HG03342 (cell line): Measurements from ENCODE around the gene RAP1GAP.
"Not testable (repeated sequence)": the region's sequence is repeated elsewhere in the genome, so short reads cannot be mapped to it uniquely, and the experiment has no call there.

ENCODE experiments used
- ATAC-seq: cut with Tn5 transposase; IDR thresholded peaks from one replicate; pipeline ENCODE4 v1.9.1; 2021; ENCODE audit warnings: mild to moderate bottlenecking, moderate library complexity; ENCODE audit not compliant: unreplicated experiment

The RAP1GAP gene

DNA sequence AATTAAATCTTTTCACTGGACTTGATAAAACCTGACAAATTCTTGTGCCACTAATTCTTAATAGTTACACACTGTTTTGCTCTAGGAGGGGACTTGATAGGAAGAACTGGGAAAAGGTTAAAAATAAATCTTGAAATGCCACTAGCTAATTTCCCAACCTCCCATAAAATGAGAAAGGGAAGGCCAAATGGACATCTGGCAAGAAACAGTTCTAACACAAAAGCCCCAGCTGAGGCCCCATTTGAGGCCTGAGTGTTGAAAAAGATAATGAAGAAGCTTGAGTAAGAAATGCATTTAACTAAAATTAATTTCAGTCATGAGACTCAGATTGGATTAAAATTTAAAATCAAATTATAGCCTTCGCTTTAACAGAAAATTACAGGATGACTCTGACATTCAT is 11.2 kb upstream of the RAP1GAP start:
- no peak for ATAC-seq

DNA sequence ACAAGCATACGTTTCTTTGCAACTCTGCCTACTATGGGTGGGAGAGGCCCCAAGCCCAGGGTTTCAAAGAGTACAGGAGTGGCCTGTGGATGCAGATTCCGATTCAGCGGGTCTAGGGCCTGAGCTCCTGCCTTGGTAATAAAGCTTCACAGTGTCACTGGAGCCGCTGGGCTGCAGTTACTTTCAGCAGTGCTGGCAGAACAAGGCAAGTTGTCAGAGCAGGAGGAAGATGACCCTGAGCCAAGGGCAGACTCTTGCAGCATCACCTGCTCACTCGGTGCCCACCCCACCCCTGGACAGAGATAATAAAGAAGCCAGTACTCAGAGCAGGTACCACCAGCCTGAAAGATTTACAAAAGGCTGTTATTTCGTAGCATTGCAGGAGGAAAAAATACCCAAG is 8.0 kb upstream of the RAP1GAP start:
- no peak for ATAC-seq

DNA sequence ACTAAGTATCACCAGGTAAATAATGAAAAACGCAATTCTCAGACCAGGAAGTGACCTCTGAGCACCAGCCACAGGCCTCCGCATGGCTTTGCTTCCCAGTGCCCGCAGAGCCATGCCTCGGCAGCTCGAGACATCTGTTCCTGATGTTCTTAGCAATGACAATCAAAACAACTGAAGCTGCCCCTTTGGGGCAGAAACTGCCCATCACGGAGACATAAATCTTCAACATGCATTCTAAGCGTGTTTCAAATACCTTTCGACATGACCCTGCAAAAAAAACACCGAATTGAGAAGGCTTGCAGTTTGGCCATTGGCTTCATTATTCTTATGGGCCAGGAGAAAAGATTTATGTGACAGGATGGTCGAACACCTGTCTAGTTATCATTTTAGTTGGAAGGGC is 5.8 kb upstream of the RAP1GAP start:
- no peak for ATAC-seq

DNA sequence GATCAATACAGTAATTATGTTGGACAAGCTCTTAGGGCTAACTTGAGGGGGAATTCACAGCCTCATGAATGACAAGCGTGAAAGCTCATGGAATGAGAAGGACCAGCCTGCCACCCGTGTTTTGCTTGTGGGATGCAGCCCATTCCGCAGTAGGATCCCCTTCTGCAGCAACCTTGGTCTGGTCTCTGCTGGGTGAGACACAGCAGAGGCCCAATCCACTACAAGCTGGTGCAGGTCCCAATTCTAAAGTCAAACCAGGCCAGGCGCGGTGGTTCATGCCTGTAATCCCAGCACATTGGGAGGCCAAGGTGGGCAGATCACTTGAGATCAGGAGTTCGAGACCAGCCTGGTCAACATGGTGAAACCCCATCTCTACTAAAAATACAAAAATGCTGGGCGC is 4.7 kb upstream of the RAP1GAP start:
- ATAC-seq = not testable (repeated sequence)

DNA sequence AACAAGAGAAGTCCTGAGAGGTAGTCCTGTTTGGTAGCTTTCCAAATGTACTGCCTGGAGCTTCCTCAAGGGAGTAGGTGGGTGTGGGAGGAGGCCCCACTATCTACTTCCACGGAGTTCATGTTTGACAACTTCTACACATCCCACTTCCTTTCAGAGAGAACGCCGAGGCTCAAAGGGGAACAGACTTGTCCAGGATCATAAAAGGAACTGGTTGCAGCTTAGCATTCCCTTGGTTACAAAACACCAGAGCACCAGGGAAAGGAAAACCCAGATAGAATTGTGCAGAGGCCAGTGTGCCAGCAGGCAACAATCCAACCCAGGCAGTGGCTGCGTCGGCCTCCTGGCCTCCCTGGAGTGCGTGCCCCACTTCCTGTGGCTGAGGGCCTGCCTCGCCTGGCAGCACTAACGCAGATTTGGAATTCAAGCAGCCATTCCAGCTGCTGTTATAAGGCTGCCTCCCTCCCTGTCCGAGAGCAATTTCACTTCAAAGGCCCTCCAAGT is 4.2 kb upstream of the RAP1GAP start:
- ATAC-seq = no peak

DNA sequence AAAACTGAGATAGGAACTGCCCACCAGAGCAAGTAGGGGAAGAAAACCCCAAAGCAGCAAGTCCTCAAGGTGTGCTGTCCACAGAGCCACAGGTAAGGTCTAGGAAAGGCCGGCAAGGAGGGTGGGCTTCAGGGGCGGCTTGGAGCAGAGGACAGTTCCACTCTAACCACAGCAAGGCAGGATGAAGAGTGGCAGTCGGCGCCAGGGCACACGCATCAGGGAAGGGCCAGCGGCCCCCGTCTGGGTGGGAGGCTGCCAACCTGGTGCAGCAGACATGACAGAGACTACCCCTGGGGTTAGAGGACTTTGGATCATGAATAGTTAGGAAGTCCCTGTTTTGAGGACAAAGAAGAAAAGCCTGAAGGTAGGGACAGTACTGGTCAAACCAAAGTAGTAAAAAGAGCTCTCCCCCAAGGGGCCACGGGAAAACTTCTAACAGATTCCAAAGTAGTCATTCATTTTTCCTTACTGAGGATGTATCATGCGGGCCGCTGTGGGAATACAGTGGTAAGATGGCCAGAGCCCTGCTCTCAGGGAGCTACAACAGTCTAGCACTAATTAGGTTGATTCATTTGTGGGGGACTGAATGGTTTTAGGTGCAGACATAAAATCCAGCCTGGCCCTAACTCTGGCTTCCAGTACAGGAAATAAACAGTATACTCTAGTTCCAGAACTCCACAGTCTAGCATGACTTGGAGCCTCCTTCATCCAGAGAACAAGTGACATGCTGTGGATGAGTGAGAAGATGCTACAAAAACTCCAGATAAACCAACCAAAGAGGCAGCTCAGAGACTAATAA is 3.5 kb upstream of the RAP1GAP start:
- no peak for ATAC-seq

DNA sequence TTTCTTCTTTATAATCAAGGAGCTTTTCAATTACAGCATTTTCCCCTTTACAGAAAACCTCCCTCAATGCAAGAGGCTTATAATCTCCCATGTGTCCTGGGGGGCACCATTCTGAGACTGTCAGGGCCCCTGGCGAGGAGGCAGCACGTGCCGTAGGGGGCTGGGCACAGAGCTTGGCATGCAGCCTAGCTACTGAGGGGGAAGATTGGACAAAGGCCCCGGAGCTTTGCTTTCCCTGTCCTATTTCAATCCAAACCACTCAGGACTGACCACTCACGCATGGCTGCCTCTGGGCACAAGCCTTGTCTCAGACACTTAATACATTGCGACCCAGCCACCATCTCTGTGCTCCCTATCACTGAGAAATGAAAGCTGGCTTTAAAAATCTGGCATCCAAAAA is 2.8 kb upstream of the RAP1GAP start:
- ATAC-seq = no peak

DNA sequence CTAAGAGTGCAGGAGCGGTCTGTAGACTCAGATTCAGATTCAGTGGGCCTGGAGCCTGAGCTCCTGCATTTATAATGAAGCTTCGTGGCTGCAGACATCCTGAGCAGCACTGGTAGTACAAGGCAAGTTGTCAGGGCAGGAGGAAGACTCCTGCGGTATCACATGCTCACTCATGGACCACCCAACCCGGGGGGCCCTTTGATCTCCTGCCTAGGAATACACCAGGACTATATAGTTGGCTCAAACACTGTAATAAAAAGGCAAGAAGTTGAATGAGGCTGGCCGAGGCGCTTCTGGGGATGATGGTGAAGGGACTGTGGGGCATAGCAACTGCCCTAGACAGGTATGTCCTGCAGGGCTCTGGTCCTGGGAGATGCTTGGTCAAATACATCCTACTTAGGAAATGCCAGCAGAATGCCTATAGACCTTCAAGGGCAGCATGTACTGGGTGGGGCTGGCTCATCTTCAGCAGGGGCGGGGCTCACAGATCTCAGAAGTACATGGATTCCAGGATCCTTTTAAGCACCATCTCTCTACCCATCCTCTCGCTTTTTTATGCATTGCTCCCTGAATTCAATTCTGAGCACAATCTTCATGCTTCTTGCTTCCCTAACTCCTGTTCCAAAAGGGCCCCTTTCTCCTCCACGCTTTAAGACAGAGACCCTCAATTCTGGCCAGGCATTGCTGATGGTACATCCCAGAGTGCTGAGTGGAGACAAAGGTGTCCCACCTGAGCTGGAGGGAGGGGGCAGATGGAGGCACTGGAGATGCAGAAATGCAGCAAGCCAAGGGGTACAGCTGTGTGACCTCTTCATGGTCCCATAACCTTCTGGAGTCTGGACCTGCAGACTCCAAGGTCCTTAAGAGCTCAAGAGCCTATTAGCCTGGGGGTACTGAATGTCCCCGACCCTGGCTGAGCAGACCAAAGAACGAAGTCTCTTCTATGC is 2.1 kb upstream of the RAP1GAP start:
- ATAC-seq = no peak

DNA sequence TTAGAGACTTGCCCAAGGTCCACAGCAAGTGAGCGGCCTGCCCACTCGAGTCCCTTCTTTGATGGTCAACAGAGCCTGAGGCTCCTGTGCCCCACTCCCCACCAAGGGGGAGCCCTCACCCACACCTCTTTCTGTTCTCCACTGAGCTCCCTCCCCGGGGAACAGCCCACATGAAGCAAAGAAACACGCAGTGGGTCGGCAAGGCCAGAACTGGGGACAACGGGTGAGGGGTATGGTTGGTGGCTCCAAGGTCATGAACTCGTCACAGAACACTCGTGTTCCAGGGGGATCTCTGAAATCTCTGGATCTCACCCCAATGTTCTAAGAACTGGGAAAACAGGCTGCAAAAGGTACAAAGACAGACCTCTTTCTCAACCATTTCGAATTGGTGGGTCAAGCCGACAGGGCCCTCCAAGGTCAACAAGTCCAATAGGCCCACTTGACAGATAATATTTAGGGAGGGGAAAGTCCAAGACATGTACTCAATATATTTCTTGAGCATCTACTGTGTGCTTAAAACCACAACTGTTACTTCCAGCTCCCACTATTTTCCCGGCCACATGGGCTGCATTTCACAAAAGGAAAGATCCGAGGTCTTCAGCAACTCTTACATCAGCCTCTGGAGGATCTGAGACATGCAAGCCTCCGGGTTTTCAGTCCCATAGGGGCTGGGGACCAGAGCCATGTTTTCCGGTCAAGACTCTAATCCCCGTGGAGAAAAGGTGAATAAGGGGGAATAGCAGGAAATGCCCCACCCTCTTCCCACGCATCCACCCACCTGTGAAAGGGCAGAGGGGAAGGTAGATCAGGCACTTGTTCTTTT is 1.1 kb upstream of the RAP1GAP start:
- ATAC-seq = no peak

DNA sequence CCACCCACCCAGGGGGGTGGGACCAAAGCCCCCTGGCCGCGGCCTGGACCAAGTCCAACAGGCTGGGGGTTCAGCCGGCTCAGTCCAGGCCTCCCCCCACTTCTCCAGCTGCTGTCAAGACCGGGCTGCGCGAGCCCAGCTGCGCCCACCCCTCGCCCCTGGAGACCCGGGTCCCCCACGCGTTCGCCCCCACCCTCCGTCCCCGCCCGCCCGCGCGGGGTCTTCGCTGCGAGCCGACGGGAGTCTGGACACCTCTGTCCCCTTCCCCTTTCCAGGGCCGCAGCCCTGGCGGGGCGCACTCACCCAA is 253 bp downstream of the RAP1GAP start:
- ATAC-seq = no peak

DNA sequence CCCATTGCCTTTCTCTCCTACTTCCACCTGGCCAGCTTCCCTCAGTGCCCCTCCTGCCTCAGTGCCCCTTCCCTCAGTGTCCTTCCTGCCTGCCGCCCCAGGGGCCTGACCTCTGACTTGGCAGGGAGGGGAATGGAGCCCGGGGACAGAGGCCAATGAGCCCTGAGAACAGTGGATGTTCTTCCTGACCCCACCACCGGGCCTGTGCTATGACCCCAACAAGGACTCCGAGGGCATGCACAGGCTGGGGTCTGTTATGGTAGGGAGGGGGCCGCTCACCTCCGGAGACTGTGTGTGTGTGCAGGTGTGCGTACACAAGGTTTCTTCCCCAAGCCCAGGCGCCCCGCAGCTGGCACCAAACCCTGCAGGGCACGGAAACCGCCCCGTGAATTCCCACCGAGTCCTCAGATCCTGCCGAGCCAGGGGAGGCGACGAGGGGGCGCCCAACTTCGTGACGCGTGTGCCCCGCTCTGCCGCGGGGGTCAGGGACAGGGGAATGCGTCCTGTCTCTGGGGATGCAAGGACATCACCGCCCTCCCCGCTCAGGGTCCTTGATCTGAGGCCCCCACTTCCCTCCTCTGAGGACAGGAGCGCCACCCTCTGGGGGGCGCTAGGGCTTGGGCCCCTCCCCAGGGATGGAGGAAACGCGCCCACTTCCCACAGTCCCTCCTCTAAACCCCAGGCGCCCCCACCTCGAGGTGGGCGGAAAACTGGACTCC is 766 bp downstream of the RAP1GAP start:
- no peak for ATAC-seq

DNA sequence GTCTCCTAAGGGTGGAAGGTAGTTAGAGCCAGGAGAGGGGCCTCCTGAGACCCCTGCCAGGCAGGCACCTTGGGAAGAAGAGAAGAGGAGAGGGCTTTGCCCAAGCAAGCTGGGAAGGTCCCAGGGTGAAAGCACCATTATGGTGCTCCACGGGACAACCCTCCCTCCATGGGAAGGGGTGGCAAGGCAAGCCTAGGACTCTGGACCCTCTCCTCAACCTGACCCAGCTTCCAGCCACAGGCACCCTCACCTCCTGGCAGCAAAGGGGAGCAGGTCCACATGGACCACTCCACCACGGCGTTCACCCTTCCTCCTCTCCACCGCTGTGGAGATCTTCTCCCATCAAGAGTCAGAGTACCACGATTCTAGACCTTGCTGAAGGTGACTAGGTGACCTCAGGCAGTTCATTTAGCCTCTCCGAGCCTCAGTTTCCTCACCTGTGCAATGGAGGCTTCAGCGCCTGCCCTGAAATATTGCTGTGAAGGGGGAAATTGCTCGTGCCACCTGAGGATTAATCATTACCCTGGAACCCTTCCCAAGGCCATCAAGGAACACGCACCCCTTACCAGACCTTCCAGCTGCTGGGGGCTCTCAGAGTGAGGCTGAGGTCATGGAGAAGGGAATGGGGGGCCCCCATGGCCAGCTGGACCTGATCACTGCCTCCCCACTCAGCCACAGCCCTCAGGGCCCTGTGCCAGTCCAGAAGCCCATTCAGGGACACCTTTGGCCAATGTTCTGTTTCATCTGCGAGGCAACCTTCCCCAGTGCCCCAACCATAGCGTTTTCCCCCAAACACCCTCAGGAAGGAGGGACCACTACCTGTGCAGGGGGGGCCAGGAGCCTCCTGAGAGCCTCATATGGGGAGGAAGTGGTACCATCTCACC is 1.6 kb downstream of the RAP1GAP start:
- ATAC-seq = no peak

DNA sequence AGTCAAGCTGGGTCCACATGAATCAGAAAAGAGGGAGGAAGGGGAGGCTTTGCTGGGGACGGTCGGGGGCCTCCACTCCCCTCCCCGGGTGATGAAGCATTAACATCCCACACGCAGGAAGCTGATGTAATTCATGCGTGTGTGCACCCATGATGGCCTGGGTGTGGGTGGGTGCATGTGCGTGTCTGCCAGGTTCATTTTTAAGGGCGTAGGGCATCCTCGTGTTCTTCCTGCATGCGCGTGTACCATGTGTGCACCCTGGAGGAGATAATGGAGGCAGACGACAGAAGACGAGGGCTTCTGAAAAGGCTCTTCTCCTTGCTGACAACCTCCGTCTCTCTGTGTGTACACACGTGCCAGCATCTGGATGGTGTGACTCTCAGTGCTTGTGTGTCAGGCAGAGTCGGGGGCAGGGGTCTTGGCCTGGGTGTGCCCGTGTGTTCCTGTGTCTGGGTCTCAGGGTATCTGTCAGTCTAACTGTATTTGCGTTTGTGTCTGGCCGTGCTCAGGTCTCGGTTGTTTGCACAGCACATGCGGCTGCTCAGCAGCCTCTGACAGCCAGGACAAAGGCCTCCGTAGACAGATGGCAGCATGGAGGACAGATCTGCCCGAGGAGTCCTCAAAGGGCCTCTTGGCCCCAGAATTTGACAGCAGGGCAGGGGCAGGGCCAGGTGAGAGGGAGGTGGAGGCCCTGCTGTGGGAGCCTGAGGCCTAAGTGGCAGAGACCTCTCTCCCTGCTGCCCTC is 2.4 kb downstream of the RAP1GAP start:
- no peak for ATAC-seq

DNA sequence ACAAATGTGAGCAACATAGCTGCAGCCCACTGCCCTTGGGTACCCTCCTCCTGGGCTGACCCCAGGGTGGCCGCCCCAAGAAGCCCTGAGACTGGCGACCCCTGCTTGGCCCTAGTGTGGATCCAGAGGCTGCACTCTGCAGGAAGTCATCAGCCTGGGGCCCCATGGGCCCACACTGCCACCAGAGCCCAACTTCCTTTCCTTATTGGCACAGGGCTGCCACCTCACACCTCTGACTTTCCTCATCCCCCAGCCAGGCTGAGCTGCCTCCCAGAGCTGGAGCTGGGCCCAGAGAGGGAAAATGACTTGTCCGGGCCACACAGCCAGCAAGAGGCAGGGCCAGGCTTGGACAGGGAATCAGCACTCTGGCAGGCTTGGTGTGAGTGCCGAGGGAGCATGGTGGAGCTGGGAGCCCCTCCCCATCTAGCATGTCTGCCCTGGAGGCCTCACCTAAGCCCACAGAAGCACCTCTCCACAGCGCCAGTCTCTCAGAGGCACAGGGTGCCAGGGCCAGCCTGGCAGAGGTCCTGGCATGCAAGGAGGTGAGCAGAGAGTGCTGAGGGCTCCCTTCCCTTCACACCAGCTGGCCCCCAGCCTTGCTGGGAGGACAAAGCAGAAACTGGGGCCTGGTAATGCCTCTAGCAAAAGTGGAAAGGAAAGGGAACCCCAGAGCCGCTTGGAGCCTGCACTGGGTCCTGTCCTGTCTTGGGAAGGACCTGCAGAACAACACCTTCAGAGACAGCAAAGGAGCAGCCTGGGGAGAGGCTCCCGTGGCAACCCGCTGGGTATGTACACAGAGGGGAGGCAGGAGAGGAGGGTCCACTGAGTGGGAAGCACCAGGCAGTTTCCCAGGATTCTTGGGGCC is 3.2 kb downstream of the RAP1GAP start:
- no peak for ATAC-seq

DNA sequence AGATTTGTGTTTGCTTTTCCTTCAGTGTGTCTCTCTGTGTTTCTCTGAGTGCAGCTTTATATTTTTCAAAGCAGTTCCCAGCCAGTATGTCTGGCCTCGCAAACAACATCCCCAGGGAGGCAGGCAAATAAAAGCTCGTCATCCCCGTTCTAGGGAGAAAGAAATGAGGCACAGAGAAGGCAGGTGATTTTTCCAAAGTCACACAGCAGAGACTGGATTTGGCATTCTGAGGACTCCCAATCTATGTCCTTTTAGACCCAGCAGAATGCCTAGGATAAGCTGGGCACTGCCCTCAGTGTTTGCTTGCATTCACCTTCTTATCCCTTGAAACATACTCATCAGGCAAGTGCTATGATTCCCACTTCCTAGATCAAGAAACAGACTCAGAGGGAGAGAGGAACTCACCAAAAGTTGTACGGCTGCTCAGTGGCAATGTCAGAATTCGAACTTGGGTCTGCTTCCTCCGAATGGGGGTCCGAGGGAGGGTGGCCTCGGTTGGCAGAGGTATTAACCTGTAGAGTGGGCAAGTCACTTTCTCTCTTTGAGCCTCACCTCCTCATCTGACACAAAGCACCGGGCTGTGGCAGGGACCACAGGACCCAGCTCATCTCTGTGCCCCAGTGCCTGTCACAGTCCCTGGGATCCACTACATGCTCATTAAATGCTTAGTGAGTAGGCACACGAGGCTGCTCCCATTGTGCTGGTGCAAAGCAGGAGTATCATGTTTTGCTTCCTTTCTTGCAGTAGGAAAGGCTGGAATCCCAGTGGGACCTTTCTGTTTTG is 4.2 kb downstream of the RAP1GAP start:
- no peak for ATAC-seq

DNA sequence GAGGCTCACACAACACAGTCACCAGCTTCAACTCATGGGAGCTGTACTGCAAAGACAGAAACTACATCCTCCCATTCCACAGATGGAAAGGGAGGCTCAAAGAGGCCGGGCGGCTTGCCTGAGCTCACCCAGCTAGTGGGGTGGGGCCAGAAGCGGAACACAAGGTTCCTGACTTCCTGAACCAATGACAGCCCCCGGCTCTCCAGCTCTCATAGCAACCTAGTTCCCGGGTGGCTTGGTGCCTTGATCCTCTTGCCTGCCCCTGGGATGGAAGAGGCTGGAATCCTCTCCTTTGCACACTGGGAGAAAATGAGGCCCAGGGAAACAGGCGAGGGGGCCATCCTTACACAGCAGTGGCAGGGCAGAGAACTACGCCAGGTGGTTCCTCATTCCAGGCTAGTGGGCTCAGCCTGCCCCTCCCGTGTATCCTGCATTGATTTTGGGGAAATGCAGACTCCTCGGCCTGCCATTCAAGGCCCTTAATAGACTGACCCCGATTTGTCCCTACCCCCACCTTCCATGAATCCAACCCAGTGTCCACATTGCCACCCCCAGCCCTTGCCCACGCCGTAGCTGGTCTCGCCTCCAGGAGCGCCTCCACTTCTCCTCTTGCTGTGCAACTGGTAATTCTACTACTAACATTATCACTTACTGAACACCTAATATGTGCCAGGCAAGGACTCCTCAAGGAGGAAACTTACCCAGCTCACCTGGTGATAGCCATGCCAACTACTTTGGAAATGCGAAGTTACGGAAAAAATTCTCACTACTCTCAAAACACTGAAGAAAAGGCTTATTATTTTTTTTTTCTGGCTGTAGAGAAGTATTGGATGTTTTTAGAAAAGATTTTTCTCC is 5.0 kb downstream of the RAP1GAP start:
- ATAC-seq = no peak
